IMR-90 (cell line): ENCODE measurements around the gene PDK4.

Experiments used
- CEBPB ChIP-seq: IDR thresholded peaks from 2 replicates; pipeline ENCODE4 v1.6.1; 2012; ENCODE audit warnings: low read depth, low read length, improper control_type of control experiment
- CHD1 ChIP-seq: IDR thresholded peaks from 2 replicates; pipeline ENCODE4 v1.6.1; 2012; ENCODE audit warnings: low read depth, low read length, improper control_type of control experiment
- ELK1 ChIP-seq: fragments of 150-350 bp; IDR thresholded peaks from 2 replicates; pipeline ENCODE4 v1.6.1; 2016; ENCODE audit warnings: low read depth, mild to moderate bottlenecking, low read length, moderate library complexity, borderline replicate concordance
- FOS ChIP-seq: fragments of 150-350 bp; IDR thresholded peaks from 2 replicates; pipeline ENCODE4 v1.6.1; 2016; ENCODE audit warnings: low read depth, low read length
- MAFK ChIP-seq: IDR thresholded peaks from 2 replicates; pipeline ENCODE4 v1.6.1; 2012; ENCODE audit warnings: low read depth, low read length, improper control_type of control experiment
- MAZ ChIP-seq: IDR thresholded peaks from 2 replicates; pipeline ENCODE4 v1.6.1; 2012; ENCODE audit warnings: low read depth, mild to moderate bottlenecking, low read length, improper control_type of control experiment, moderate library complexity, borderline replicate concordance
- MXI1 ChIP-seq: IDR thresholded peaks from 2 replicates; pipeline ENCODE4 v1.6.1; 2012; ENCODE audit warnings: low read depth, mild to moderate bottlenecking, low read length, moderate library complexity, borderline replicate concordance
- NFE2L2 ChIP-seq: fragments of 150-350 bp; IDR thresholded peaks from 2 replicates; pipeline ENCODE4 v1.6.1; 2016; ENCODE audit warnings: low read depth, mild to moderate bottlenecking, low read length
- POLR2A ChIP-seq: IDR thresholded peaks from 2 replicates; pipeline ENCODE4 v1.6.1; 2012; ENCODE audit warnings: mild to moderate bottlenecking, low read depth, low read length
- RAD21 ChIP-seq: IDR thresholded peaks from 2 replicates; pipeline ENCODE4 v1.6.1; 2012; ENCODE audit warnings: low read length, improper control_type of control experiment
- RFX5 ChIP-seq: IDR thresholded peaks from 2 replicates; pipeline ENCODE4 v1.8.0; 2012; ENCODE audit warnings: low read depth, mild to moderate bottlenecking, low read length, moderate library complexity
- SMC3 ChIP-seq: fragments of 150-350 bp; IDR thresholded peaks from 2 replicates; pipeline ENCODE4 v1.6.1; 2016; ENCODE audit warnings: low read depth, mild to moderate bottlenecking, antibody characterized with exemption, low read length, moderate library complexity
- TF ChIP-seq, protein P1 (sequence below): conservative IDR thresholded peaks from 2 replicates; pipeline ENCODE4 v1.5.1; 2012; ENCODE audit warnings: mild to moderate bottlenecking, low read depth, low read length, improper control_type of control experiment
- TF ChIP-seq, protein P2 (sequence below): fragments of 150-350 bp; IDR thresholded peaks from 2 replicates; pipeline ENCODE4 v1.6.1; 2017; ENCODE audit warnings: mild to moderate bottlenecking, antibody characterized with exemption, low read length, low read depth

- TF ChIP-seq, protein P1, sequence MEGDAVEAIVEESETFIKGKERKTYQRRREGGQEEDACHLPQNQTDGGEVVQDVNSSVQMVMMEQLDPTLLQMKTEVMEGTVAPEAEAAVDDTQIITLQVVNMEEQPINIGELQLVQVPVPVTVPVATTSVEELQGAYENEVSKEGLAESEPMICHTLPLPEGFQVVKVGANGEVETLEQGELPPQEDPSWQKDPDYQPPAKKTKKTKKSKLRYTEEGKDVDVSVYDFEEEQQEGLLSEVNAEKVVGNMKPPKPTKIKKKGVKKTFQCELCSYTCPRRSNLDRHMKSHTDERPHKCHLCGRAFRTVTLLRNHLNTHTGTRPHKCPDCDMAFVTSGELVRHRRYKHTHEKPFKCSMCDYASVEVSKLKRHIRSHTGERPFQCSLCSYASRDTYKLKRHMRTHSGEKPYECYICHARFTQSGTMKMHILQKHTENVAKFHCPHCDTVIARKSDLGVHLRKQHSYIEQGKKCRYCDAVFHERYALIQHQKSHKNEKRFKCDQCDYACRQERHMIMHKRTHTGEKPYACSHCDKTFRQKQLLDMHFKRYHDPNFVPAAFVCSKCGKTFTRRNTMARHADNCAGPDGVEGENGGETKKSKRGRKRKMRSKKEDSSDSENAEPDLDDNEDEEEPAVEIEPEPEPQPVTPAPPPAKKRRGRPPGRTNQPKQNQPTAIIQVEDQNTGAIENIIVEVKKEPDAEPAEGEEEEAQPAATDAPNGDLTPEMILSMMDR: no peak
- TF ChIP-seq POLR2A (no peak), FOS (no peak), MXI1 (no peak), MAZ (no peak), RAD21 (no peak), RFX5 (no peak), CHD1 (no peak), ELK1 (no peak), CEBPB (no peak), SMC3 (no peak), NFE2L2 (no peak), MAFK (no peak)
- TF ChIP-seq, protein P2, sequence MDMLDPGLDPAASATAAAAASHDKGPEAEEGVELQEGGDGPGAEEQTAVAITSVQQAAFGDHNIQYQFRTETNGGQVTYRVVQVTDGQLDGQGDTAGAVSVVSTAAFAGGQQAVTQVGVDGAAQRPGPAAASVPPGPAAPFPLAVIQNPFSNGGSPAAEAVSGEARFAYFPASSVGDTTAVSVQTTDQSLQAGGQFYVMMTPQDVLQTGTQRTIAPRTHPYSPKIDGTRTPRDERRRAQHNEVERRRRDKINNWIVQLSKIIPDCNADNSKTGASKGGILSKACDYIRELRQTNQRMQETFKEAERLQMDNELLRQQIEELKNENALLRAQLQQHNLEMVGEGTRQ: no peak
These were observed 25.8 kb upstream of the PDK4 start for GRCh38 chr7:95622001-95622549.
